IMR-90 (cell line): ENCODE data around the gene CALU.

Experiments
- BHLHE40 ChIP-seq: fragments of 150-350 bp; IDR thresholded peaks from 2 replicates; pipeline ENCODE4 v1.6.1; 2016; ENCODE audit warnings: mild to moderate bottlenecking, low read depth, low read length
- CEBPB ChIP-seq: IDR thresholded peaks from 2 replicates; pipeline ENCODE4 v1.6.1; 2012; ENCODE audit warnings: low read depth, low read length, improper control_type of control experiment
- CHD1 ChIP-seq: IDR thresholded peaks from 2 replicates; pipeline ENCODE4 v1.6.1; 2012; ENCODE audit warnings: low read depth, low read length, improper control_type of control experiment
- FOS ChIP-seq: fragments of 150-350 bp; IDR thresholded peaks from 2 replicates; pipeline ENCODE4 v1.6.1; 2016; ENCODE audit warnings: low read depth, low read length
- MAFK ChIP-seq: IDR thresholded peaks from 2 replicates; pipeline ENCODE4 v1.6.1; 2012; ENCODE audit warnings: low read depth, low read length, improper control_type of control experiment
- MXI1 ChIP-seq: IDR thresholded peaks from 2 replicates; pipeline ENCODE4 v1.6.1; 2012; ENCODE audit warnings: low read depth, mild to moderate bottlenecking, low read length, moderate library complexity, borderline replicate concordance
- POLR2A ChIP-seq: IDR thresholded peaks from 2 replicates; pipeline ENCODE4 v1.6.1; 2012; ENCODE audit warnings: mild to moderate bottlenecking, low read depth, low read length
- RAD21 ChIP-seq: IDR thresholded peaks from 2 replicates; pipeline ENCODE4 v1.6.1; 2012; ENCODE audit warnings: low read length, improper control_type of control experiment
- RCOR1 ChIP-seq: IDR thresholded peaks from 2 replicates; pipeline ENCODE4 v1.6.1; 2012; ENCODE audit warnings: mild to moderate bottlenecking, low read length, improper control_type of control experiment; ENCODE audit not compliant: insufficient replicate concordance
- RFX5 ChIP-seq: IDR thresholded peaks from 2 replicates; pipeline ENCODE4 v1.8.0; 2012; ENCODE audit warnings: low read depth, mild to moderate bottlenecking, low read length, moderate library complexity
- SMC3 ChIP-seq: fragments of 150-350 bp; IDR thresholded peaks from 2 replicates; pipeline ENCODE4 v1.6.1; 2016; ENCODE audit warnings: low read depth, mild to moderate bottlenecking, antibody characterized with exemption, low read length, moderate library complexity
- TF ChIP-seq, protein P1 (sequence below): conservative IDR thresholded peaks from 2 replicates; pipeline ENCODE4 v1.5.1; 2012; ENCODE audit warnings: mild to moderate bottlenecking, low read depth, low read length, improper control_type of control experiment
- TF ChIP-seq, protein P2 (sequence below): fragments of 150-350 bp; IDR thresholded peaks from 2 replicates; pipeline ENCODE4 v1.6.1; 2016; ENCODE audit warnings: low read depth, mild to moderate bottlenecking, low read length, moderate library complexity, borderline replicate concordance
- TF ChIP-seq, protein P3 (sequence below): fragments of 150-350 bp; IDR thresholded peaks from 2 replicates; pipeline ENCODE4 v1.6.1; 2017; ENCODE audit warnings: mild to moderate bottlenecking, antibody characterized with exemption, low read length, low read depth

DNA sequence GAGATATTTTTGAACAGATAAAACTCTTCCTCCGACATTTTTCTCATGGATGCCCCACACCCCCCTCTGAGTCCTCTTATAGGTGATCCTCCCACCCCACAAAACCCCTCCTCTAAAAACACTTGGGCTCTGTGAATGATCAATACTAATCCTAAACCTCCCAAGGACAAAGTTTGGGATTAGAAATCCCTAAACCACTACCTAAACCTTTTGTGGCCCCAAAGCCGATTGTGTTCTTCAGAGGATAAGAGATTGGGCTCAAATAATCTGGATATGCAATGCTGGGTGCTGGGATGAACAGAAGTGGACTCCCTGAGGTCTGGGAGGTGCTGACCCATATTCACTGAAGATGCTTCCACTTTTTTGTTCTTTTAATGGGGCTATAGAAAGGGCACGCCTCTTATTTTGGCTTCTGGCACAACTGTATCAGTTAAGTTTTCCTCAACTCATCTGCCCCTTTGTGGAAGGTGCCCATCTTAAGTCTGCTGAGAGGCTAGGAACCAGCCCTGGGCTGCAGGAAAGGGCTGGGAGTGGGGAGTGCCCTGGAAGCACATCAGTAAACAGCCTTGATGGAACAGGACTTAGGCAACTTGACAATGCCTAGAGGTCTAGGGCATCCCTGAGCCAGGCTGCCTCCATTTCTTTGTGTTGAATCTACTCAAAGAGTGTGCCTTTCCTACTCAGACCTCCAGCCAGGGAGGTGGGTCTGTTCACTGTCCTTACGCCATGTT, 36.8 kb downstream of the CALU start, which contains the start of gene OPN1SW:
- TF ChIP-seq CEBPB, result no peak
- TF ChIP-seq, protein P1, sequence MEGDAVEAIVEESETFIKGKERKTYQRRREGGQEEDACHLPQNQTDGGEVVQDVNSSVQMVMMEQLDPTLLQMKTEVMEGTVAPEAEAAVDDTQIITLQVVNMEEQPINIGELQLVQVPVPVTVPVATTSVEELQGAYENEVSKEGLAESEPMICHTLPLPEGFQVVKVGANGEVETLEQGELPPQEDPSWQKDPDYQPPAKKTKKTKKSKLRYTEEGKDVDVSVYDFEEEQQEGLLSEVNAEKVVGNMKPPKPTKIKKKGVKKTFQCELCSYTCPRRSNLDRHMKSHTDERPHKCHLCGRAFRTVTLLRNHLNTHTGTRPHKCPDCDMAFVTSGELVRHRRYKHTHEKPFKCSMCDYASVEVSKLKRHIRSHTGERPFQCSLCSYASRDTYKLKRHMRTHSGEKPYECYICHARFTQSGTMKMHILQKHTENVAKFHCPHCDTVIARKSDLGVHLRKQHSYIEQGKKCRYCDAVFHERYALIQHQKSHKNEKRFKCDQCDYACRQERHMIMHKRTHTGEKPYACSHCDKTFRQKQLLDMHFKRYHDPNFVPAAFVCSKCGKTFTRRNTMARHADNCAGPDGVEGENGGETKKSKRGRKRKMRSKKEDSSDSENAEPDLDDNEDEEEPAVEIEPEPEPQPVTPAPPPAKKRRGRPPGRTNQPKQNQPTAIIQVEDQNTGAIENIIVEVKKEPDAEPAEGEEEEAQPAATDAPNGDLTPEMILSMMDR, result no peak
- no peak for TF ChIP-seq POLR2A
- TF ChIP-seq FOS, result no peak
- TF ChIP-seq, protein P2, sequence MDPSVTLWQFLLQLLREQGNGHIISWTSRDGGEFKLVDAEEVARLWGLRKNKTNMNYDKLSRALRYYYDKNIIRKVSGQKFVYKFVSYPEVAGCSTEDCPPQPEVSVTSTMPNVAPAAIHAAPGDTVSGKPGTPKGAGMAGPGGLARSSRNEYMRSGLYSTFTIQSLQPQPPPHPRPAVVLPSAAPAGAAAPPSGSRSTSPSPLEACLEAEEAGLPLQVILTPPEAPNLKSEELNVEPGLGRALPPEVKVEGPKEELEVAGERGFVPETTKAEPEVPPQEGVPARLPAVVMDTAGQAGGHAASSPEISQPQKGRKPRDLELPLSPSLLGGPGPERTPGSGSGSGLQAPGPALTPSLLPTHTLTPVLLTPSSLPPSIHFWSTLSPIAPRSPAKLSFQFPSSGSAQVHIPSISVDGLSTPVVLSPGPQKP, result no peak
- no peak for TF ChIP-seq BHLHE40
- no peak for TF ChIP-seq RCOR1
- TF ChIP-seq SMC3, result no peak
- TF ChIP-seq, protein P3, sequence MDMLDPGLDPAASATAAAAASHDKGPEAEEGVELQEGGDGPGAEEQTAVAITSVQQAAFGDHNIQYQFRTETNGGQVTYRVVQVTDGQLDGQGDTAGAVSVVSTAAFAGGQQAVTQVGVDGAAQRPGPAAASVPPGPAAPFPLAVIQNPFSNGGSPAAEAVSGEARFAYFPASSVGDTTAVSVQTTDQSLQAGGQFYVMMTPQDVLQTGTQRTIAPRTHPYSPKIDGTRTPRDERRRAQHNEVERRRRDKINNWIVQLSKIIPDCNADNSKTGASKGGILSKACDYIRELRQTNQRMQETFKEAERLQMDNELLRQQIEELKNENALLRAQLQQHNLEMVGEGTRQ, result no peak
- TF ChIP-seq RFX5, result no peak
- no peak for TF ChIP-seq CHD1
- TF ChIP-seq MXI1, result no peak
- no peak for TF ChIP-seq MAFK
- TF ChIP-seq RAD21, result no peak
